NCI-H1092 treated with DMSO at 0.1 percent for 48 hours (cell line): ENCODE measurements around the gene WDR49.
"Not testable (repeated sequence)": the region's sequence is repeated elsewhere in the genome, so short reads cannot be mapped to it uniquely, and the experiment has no call there.

Experiments used
- DNase-seq: peaks from one replicate; lab custom pipeline; 2025; lab: John Stamatoyannopoulos, UW

WDR49 gene

DNA sequence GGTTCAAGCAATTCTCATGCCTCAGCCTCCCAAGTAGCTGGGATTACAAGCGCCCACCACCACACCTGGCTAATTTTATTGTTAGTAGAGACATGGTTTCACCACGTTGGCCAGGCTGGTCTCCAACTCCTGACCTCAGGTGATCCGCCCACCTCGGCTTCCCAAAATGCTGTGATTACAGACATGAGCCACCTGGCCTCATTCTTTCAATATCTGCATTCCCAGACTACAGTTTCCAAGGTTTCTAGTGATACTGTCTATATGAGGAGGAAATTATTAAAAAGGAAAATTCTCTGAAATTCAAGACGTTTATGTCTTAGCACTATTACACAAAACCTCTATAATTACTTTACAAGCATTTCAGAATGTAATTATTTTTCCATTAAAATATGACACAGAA is 39.5 kb downstream of the WDR49 start:
- DNase-seq = not testable (repeated sequence)

DNA sequence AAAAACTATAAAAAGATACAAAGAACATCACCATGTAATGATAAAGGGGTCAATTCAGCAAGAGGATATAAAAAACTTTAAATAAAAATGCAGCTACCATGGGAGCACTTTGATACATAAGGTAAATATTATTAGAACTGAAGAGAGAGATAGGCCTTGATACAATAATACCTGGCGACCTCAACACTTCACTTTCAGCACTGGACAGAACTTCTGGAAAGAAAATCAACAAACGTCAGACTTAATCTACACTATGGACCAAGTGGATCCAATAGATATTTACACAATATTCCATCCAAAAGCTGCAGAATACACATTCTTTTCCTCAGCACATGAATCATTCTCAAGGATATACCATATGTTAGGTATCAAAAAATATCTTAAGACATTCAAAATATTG is 42.0 kb downstream of the WDR49 start:
- no peak for DNase-seq

- no peak for DNase-seq
Observed at GRCh38 chr3:167609156-167609555, 44.6 kb downstream of the WDR49 start.

- no peak for DNase-seq
Observed at GRCh38 chr3:167606836-167607235, 46.9 kb downstream of the WDR49 start.

- DNase-seq = no peak
Observed at GRCh38 chr3:167605871-167606270, 47.9 kb downstream of the WDR49 start.

DNA sequence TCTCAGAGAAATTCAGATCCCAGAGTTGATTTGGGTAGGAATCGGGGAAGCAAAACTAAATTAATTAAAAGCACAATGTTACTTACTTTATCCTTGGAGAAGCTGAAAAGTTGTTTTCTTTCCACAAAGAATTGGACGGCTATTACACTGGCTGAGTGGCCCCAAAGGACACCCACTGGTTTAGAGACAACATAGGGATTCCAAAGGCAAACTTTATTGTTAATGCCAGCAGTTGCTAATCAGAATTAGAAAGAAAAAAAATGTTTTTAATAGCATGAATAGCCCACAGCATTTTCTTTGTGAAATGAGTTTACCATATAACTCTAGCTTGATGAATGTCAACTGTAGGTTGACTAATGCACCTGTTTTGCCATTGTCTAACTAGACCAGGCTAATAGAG is 51.7 kb downstream of the WDR49 start:
- no peak for DNase-seq

DNA sequence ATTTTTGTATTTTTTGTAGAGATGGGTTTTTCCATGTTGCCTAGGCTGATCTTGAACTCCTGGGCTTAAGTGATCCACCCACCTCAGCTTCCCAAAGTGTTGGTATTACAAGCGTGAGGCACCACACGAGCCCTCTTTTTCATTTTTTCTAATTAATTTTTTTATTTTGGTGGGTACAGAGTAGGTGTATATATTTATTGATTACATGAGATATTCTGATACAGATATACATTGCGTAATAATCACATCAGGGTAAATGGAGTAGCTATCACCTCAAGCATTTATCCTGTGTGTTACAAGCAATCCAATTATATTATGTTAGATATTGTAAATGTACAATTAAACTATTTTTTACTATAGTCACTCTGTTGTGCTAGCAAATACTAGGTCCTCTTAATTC is 66.1 kb downstream of the WDR49 start:
- DNase-seq = no peak

- no peak for DNase-seq
Observed at GRCh38 chr3:167575000-167575600, 78.6 kb downstream of the WDR49 start.

DNA sequence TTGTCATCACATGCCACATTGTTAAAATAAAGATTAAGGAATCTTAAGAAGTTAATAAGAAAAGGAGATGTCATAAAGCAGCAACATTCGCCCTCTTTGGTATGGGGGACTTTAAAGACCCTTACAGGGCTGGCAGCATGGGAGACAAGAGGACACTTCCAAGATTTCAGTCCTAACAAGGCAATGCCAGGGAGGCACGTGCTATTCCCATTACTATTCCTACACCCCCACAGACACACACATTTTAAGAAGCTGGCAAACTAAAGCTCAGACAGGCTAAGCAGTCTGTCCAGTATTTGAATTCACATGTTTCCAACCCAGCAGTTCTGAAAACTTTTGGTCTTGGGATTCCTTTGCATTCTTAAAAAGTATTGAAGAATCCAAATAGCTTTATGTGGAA is 80.8 kb downstream of the WDR49 start:
- DNase-seq = no peak

GRCh38 chr3:167568634-167569033 is 85.1 kb downstream of the WDR49 start:
- no peak for DNase-seq

DNA sequence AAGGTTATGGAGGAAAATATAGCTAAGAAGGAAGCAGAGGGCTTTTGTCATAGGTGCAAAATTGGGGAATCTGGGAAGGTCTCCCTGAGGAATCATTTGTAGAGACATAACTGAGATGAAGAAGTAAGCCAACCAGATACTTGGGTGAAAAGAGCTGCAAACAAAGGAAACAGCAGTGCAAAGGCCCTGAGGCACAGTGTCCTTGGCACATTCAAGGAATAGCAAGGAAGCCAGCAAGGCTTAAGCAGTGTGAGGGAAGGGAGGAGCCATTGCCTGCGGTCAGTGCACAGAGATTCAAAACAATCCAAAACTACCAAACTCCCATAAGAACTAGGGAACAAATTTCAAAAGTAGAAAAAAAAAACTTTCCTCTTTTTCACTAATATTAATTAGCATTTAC is 88.3 kb downstream of the WDR49 start:
- DNase-seq = no peak

GRCh38 chr3:167564612-167565011 is 89.1 kb downstream of the WDR49 start:
- DNase-seq = no peak

GRCh38 chr3:167559924-167560323 is 93.8 kb downstream of the WDR49 start:
- DNase-seq = no peak

- no peak for DNase-seq
Observed at GRCh38 chr3:167554898-167555297, 98.8 kb downstream of the WDR49 start.

DNA sequence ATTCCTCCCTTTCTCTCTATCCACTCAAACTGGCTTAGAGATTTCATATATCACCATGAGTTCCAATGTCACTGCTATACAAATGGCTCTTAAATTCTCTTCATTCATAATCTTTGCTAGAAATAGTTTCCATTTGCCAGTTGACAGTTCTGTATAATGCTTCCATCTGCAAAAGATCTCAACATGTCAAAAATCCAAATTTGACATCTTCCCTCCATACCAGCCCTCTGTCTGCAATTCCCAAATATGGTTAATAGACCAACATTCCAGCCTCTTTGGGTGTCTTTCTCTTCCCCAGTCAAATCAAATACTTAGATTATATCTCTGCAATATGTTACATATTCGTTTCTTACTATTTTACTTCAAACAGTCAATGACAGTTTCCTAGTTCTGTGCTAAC is 115.7 kb downstream of the WDR49 start:
- DNase-seq = no peak

DNA sequence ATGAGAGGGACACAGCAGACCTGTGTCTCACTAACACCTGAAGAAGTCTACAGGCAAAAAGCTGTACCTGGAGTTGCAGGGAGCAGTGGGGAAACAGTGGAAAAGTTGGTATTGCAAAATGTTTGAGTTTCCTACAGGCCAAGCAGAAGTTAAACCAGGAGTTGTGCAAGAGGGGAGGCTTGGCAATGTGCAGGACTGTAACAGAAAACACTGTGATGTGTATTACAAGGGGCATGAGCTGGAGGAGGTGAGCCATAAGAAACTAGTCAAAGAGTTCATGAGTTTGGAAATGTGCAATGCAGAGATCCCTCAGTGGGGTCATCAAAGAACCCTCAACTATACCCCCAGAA is 132.8 kb downstream of the WDR49 start:
- DNase-seq = no peak

GRCh38 chr3:167520266-167521005 is 133.3 kb downstream of the WDR49 start:
- DNase-seq = no peak

DNA sequence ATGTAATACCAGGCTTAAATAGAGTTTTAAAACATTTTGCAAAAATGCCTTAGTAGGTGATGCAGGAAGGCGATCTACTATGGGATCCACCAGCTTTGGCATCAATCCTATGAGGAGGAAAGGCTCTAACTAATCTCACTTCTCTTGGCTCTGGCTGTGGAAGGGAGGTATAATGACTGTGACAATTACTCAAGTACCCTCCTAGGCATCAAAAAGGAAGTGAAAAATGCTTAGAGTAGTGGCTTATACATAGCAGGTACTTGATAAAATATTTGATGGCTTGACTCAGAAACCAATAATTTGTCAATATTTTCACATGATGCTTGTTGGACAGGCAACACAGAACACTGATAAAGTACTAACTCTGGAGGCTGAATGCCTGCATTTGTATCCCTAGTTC is 145.8 kb downstream of the WDR49 start:
- no peak for DNase-seq

DNA sequence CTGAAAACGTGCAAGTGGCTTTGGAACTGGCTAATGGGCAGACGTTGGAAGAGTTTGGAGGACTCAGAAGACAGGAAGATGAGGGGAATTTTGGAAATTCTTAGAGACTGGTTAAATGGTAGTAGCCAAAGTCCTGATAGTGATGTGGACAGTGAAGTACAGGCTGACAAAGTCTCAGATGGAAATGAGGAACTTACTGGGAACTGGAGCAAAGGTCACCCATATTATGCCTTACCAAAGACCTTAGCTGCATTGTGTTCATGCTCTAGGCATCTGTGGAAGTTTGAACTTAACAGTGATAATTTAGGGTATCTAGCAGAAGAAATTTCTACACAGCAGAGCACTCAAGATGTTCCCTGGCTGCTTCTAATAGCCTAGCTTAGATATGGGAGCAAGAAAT is 151.3 kb downstream of the WDR49 start:
- no peak for DNase-seq

- DNase-seq = no peak
Observed at GRCh38 chr3:167501941-167502340, 151.8 kb downstream of the WDR49 start.

- no peak for DNase-seq
Observed at GRCh38 chr3:167497903-167498302, 155.8 kb downstream of the WDR49 start.

GRCh38 chr3:167493244-167493643 is 160.5 kb downstream of the WDR49 start:
- DNase-seq = no peak

DNA sequence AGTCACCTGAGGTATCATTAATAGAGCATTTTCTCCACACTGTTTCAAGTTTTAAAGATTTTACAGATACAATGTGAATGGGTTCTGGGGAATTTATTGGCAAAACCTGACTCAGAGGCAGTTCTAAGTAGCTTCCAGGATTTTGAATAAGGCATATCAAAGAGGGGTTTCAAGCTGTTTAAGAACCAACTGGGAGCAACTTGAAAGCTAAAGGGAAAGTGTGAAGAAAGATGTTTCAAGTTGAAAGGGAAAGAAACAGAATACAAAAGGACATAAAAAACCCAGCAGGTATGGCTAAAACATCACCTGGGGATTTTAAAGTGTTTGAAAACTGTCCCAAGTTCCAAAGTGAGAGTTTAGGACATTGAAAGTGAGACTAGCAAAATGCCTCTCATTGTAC is 162.1 kb downstream of the WDR49 start:
- no peak for DNase-seq

- DNase-seq = no peak
Observed at GRCh38 chr3:167489571-167489970, 164.2 kb downstream of the WDR49 start.
